ENCODE data around the gene FAM177A1.
A peak's percentile ranks its signal among the peaks of the same experiment; 100 is the strongest.

The FAM177A1 gene

GRCh38 chr14:35117112-35117511 lies 71.0 kb downstream of the FAM177A1 start:
- peak overlapping the region; percentile 19; the same call in 1 of the 2 replicates for H3K4me2 ChIP-seq (ENCODE audit: insufficient read depth, low read length)
- H2AFZ ChIP-seq (ENCODE audit: low read depth, low read length): no peak overlapping the region
- no peak overlapping the region for H3K9ac ChIP-seq (ENCODE audit: low read depth, low read length)

GRCh38 chr14:35121026-35121886 lies 75.2 kb downstream of the FAM177A1 start:
- Histone ChIP-seq H3K9me3 (ENCODE audit: insufficient read depth, low read length, severe bottlenecking) (no peaks in the 10 kb centered on the region), H3K79me2 (ENCODE audit: insufficient read depth, low read length) (peaks cover 78% of the 10 kb centered on the region), H2AFZ (ENCODE audit: low read depth, low read length) (peak overlapping the region; percentile 88), H3K9ac (ENCODE audit: low read depth, low read length) (peak overlapping the region; percentile 83), H3K4me3 (ENCODE audit: low read depth in 1 of 2, low read length in 2 of 2) (peak overlapping the region; percentile 62 to 84), H3K27ac (ENCODE audit: low read length) (peak overlapping the region; percentile 98), H3K36me3 (ENCODE audit: insufficient read depth, low read length) (peaks cover 21% of the 10 kb centered on the region; the same call in 1 of the 2 replicates), H3K27me3 (ENCODE audit: insufficient read depth, low read length, poor library complexity) (no peaks in the 10 kb centered on the region), H4K20me1 (ENCODE audit: insufficient read depth, low read length) (peaks cover 4% of the 10 kb centered on the region; the same call in 1 of the 2 replicates), H3K4me1 (ENCODE audit: insufficient read depth, low read length) (peaks cover 66% of the 10 kb centered on the region), H3K4me2 (ENCODE audit: insufficient read depth, low read length) (peak overlapping the region; percentile 72)
- DNase-seq (peak; percentile 37), ATAC-seq (ENCODE audit: insufficient read depth, low read depth) (no peak)
- TF ChIP-seq EZH2 (IDR thresholded peaks at IDR 0.05; ENCODE audit: borderline replicate concordance, low read depth, low read length, severe bottlenecking) (no peak), CTCF (IDR thresholded peaks at IDR 0.05; ENCODE audit: borderline replicate concordance, extremely low read depth, low read length, poor library complexity, severe bottlenecking) (no peak)

More at GRCh38 chr14:35117112-35117511, 71.0 kb downstream of the FAM177A1 start:
- H3K4me3 ChIP-seq (ENCODE audit: low read depth in 1 of 2, low read length in 2 of 2): no peak overlapping the region
- H3K27ac ChIP-seq (ENCODE audit: low read length): no peak overlapping the region
- no peaks in the 10 kb centered on the region for H3K9me3 ChIP-seq (ENCODE audit: insufficient read depth, low read length, severe bottlenecking)
- peaks cover 4% of the 10 kb centered on the region; the same call in 1 of the 2 replicates for H4K20me1 ChIP-seq (ENCODE audit: insufficient read depth, low read length)
- no peaks in the 10 kb centered on the region for H3K27me3 ChIP-seq (ENCODE audit: insufficient read depth, low read length, poor library complexity)
- TF ChIP-seq CTCF (IDR thresholded peaks at IDR 0.05; ENCODE audit: borderline replicate concordance, extremely low read depth, low read length, poor library complexity, severe bottlenecking) (no peak), EZH2 (IDR thresholded peaks at IDR 0.05; ENCODE audit: borderline replicate concordance, low read depth, low read length, severe bottlenecking) (no peak)
- DNase-seq (no peak), ATAC-seq (ENCODE audit: insufficient read depth, low read depth) (no peak)
- H3K79me2 ChIP-seq (ENCODE audit: insufficient read depth, low read length): peaks cover 77% of the 10 kb centered on the region
- H3K36me3 ChIP-seq (ENCODE audit: insufficient read depth, low read length): peaks cover 52% of the 10 kb centered on the region
- H3K4me1 ChIP-seq (ENCODE audit: insufficient read depth, low read length): peaks cover 32% of the 10 kb centered on the region

GRCh38 chr14:35121887-35122695 lies 76.0 kb downstream of the FAM177A1 start, which contains the start of the genes PPP2R3C and PRORP:
Gene PPP2R3C (minus strand): TSS chr14:35121990. CDS start chr14:35121959, 31 bp downstream.
Gene PRORP (plus strand): TSS chr14:35122552. CDS start chr14:35123246, 694 bp downstream.
- H4K20me1 ChIP-seq (ENCODE audit: insufficient read depth, low read length): peaks cover under 1% of the 10 kb centered on the region; the same call in 1 of the 2 replicates
- H2AFZ ChIP-seq (ENCODE audit: low read depth, low read length): peak within 1 kb of the TSS; percentile 88
- ATAC-seq (ENCODE audit: insufficient read depth, low read depth): peak; percentile 83
- peak within 1 kb of the TSS; percentile 98 for H3K27ac ChIP-seq (ENCODE audit: low read length)
- H3K79me2 ChIP-seq (ENCODE audit: insufficient read depth, low read length): peaks cover 72% of the 10 kb centered on the region
- H3K4me3 ChIP-seq (ENCODE audit: low read depth in 1 of 2, low read length in 2 of 2): peak within 1 kb of the TSS; percentile 62 to 84
- peak within 1 kb of the TSS; percentile 72 for H3K4me2 ChIP-seq (ENCODE audit: insufficient read depth, low read length)
- no peaks in the 10 kb centered on the region for H3K27me3 ChIP-seq (ENCODE audit: insufficient read depth, low read length, poor library complexity)
- H3K4me1 ChIP-seq (ENCODE audit: insufficient read depth, low read length): peaks cover 69% of the 10 kb centered on the region
- peaks cover 15% of the 10 kb centered on the region; the same call in 1 of the 2 replicates for H3K36me3 ChIP-seq (ENCODE audit: insufficient read depth, low read length)
- DNase-seq: peak; percentile 93
- TF ChIP-seq EZH2 (IDR thresholded peaks at IDR 0.05; ENCODE audit: borderline replicate concordance, low read depth, low read length, severe bottlenecking): no peak
- TF ChIP-seq CTCF (IDR thresholded peaks at IDR 0.05; ENCODE audit: borderline replicate concordance, extremely low read depth, low read length, poor library complexity, severe bottlenecking): no peak
- peak within 1 kb of the TSS; percentile 83 for H3K9ac ChIP-seq (ENCODE audit: low read depth, low read length)
- no peaks in the 10 kb centered on the region for H3K9me3 ChIP-seq (ENCODE audit: insufficient read depth, low read length, severe bottlenecking)

Measured in DND-41 (cell line).